Measurements from ENCODE around the gene LYRM4. TPM values are rescaled to one million over a fixed set of nuclear protein-coding genes. Genes with fewer than 3 reads are reported as not detected.

The LYRM4 gene
- total and polyA plus RNA-seq, 4 donors: 15.2 to 23.2 (median 19.1) TPM

GRCh38 chr6:5285081-5285480 is 24.3 kb upstream of the LYRM4 start:
- DNase-seq: no peak
- no peak overlapping the region for H3K4me3 ChIP-seq
- ATAC-seq (ENCODE audit: insufficient read depth, low FRiP score): no peak
- WGBS, 2 donors: 95% methylated on average over 6 of the region's 6 CpGs
- H3K36me3 ChIP-seq (ENCODE audit: control insufficient read depth in 4 of 4, insufficient read depth in 4 of 4, low read length in 4 of 4): peaks cover 0 to 4% (median 0%) of the 10 kb centered on the region in 4 donors
- no peak overlapping the region for H3K27ac ChIP-seq (ENCODE audit: low read depth in 1 of 2, low read length in 1 of 2)
- H3K4me1 ChIP-seq (ENCODE audit: control insufficient read depth in 5 of 5, insufficient read depth in 5 of 5, low read length in 5 of 5): peaks cover 0 to 9% (median 0%) of the 10 kb centered on the region in 5 donors
- TF ChIP-seq CTCF (IDR thresholded peaks at IDR 0.05; ENCODE audit: control extremely low read depth, extremely low read depth): no peak
- H3K9ac ChIP-seq (ENCODE audit: insufficient read depth in 1 of 2, low read length in 2 of 2): no peak overlapping the region
- no peaks in the 10 kb centered on the region for H3K27me3 ChIP-seq (ENCODE audit: control insufficient read depth in 3 of 3, insufficient read depth in 3 of 3, low read length in 2 of 3)
- H3K9me3 ChIP-seq (ENCODE audit: control insufficient read depth in 4 of 4, insufficient read depth in 3 of 4, low read length in 3 of 4): no peaks in the 10 kb centered on the region

- ATAC-seq (ENCODE audit: insufficient read depth, low FRiP score): no peak
- H3K9me3 ChIP-seq (ENCODE audit: control insufficient read depth in 4 of 4, insufficient read depth in 3 of 4, low read length in 3 of 4): no peaks in the 10 kb centered on the region
These were observed 21.5 kb upstream of the LYRM4 start for GRCh38 chr6:5282191-5282623.

DNA sequence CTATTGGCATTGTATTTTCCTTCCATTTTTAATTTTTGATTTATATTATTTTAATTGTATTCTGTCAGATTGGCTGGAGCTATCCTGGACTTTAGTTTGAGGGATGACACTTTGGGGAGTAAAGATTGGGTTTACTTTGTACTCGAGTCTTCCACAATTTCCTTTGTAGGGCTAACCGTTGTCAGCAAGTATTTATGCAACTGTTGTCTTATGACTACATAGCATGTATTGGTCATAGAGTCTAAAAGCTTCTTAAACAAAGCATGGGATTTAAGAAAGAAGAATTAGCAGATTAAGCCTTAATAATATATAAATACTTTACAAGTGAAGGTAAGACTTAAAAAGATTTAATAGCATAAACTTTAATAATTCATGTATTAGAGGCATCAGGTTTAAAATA is 20.2 kb upstream of the LYRM4 start:
- Histone ChIP-seq H3K27me3 (ENCODE audit: control insufficient read depth in 3 of 3, insufficient read depth in 3 of 3, low read length in 2 of 3) (no peaks in the 10 kb centered on the region), H3K9me3 (ENCODE audit: control insufficient read depth in 4 of 4, insufficient read depth in 3 of 4, low read length in 3 of 4) (no peaks in the 10 kb centered on the region), H3K4me3 (no peak overlapping the region), H3K27ac (ENCODE audit: low read depth in 1 of 2, low read length in 1 of 2) (no peak overlapping the region), H3K36me3 (ENCODE audit: control insufficient read depth in 4 of 4, insufficient read depth in 4 of 4, low read length in 4 of 4) (no peaks in the 10 kb centered on the region), H3K4me1 (ENCODE audit: control insufficient read depth in 5 of 5, insufficient read depth in 5 of 5, low read length in 5 of 5) (peaks cover 0 to 1% (median 0%) of the 10 kb centered on the region in 5 donors), H3K9ac (ENCODE audit: insufficient read depth in 1 of 2, low read length in 2 of 2) (no peak overlapping the region)
- TF ChIP-seq CTCF (IDR thresholded peaks at IDR 0.05; ENCODE audit: control extremely low read depth, extremely low read depth): no peak
- 21 to 72% methylated on average over 2 of the region's 2 CpGs for WGBS, 2 donors
- ATAC-seq (ENCODE audit: insufficient read depth, low FRiP score) (no peak), DNase-seq (no peak)

More at GRCh38 chr6:5282191-5282623, 21.5 kb upstream of the LYRM4 start:
- peaks cover 0 to 5% (median 0%) of the 10 kb centered on the region in 5 donors for H3K4me1 ChIP-seq (ENCODE audit: control insufficient read depth in 5 of 5, insufficient read depth in 5 of 5, low read length in 5 of 5)
- H3K4me3 ChIP-seq: no peak overlapping the region
- TF ChIP-seq CTCF (IDR thresholded peaks at IDR 0.05; ENCODE audit: control extremely low read depth, extremely low read depth): no peak
- no peak for DNase-seq
- no peak overlapping the region for H3K9ac ChIP-seq (ENCODE audit: insufficient read depth in 1 of 2, low read length in 2 of 2)
- no peaks in the 10 kb centered on the region for H3K27me3 ChIP-seq (ENCODE audit: control insufficient read depth in 3 of 3, insufficient read depth in 3 of 3, low read length in 2 of 3)
- 47 to 80% methylated on average over 9 of the region's 9 CpGs for WGBS, 2 donors
- no peak overlapping the region for H3K27ac ChIP-seq (ENCODE audit: low read depth in 1 of 2, low read length in 1 of 2)
- H3K36me3 ChIP-seq (ENCODE audit: control insufficient read depth in 4 of 4, insufficient read depth in 4 of 4, low read length in 4 of 4): peaks cover 0 to 4% (median 0%) of the 10 kb centered on the region in 4 donors

DNA sequence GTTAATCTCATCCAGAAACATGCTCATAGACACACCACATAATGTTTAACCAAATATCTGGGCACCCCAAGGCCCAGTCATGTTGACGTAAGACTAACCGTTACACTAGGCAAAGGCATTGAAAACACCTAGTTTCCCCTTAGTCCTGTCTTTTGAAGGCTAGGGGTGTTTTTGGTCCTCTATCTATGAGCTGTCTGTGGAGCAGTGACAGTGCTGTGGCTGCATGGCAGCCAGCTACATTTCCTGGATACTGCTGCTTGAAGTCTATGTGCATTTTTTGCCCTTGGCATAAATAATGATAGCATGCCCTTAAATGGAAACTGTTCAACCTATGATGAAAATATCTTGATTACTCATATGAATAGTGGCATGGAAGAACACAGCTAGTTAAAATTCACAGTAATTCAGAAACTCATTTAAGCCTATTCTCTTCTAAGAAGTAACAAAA is 19.2 kb upstream of the LYRM4 start:
- H3K36me3 ChIP-seq (ENCODE audit: control insufficient read depth in 4 of 4, insufficient read depth in 4 of 4, low read length in 4 of 4): no peaks in the 10 kb centered on the region
- H3K9me3 ChIP-seq (ENCODE audit: control insufficient read depth in 4 of 4, insufficient read depth in 3 of 4, low read length in 3 of 4): no peaks in the 10 kb centered on the region
- no peak for TF ChIP-seq CTCF (IDR thresholded peaks at IDR 0.05; ENCODE audit: control extremely low read depth, extremely low read depth)
- ATAC-seq (ENCODE audit: insufficient read depth, low FRiP score) (no peak), DNase-seq (no peak)
- no peak overlapping the region for H3K9ac ChIP-seq (ENCODE audit: insufficient read depth in 1 of 2, low read length in 2 of 2)
- H3K27me3 ChIP-seq (ENCODE audit: control insufficient read depth in 3 of 3, insufficient read depth in 3 of 3, low read length in 2 of 3): no peaks in the 10 kb centered on the region
- no peak overlapping the region for H3K4me3 ChIP-seq
- peaks cover 0 to 1% (median 0%) of the 10 kb centered on the region in 5 donors for H3K4me1 ChIP-seq (ENCODE audit: control insufficient read depth in 5 of 5, insufficient read depth in 5 of 5, low read length in 5 of 5)
- H3K27ac ChIP-seq (ENCODE audit: low read depth in 1 of 2, low read length in 1 of 2): no peak overlapping the region
- WGBS, 2 donors: 86 to 91% methylated on average over 2 of the region's 2 CpGs

Measured in lung (tissue), 12 donors.